ENCODE data around the gene PAX8.

The PAX8 gene

DNA sequence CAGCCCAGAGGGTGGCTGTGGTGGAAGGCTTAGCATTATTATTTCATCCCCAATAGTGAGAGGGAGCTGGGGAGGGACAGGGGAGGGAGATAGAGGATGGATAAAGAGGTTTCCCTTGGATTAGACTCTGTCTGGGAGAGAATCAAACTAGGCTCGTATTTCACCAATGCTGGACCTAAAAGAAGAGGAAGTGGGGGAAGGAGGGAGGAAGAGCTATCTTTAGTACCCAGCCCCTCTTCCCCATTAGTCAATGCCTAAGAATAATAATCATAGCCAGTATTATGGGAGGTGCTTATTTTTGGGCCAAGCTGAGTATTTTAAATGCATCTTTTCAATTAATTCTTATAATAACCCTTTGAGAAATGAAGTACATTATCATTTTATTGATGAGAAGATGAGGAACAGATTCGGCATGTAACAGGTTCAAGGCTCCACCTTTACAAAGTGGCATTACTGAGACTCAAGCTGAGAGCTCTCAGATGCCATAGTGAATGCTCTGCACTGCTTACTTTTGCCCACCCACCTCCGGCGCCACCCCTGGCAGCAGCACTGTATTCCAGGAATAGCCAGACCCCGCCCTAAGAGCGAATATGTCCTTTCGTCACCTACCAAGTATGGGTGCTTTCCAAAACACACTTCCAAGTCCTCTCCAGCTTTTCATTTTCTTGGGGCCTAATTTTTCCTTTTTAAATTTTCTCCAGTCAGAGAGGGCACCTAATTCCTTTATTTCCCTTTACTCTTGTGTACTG lies 21.0 kb downstream of the PAX8 start:
- TF ChIP-seq ZNF274 (IDR thresholded peaks at IDR 0.05; ENCODE audit: low read depth, low read length) (no peak), SUZ12 (IDR thresholded peaks at IDR 0.05; ENCODE audit: extremely low read depth, insufficient read depth, insufficient read length) (no peak), YY1 (IDR thresholded peaks at IDR 0.05; ENCODE audit: insufficient read depth, insufficient read length) (no peak)
- Histone ChIP-seq H3K4me1 (ENCODE audit: insufficient read depth, insufficient read length) (no peaks in the 10 kb centered on the region), H3K27me3 (ENCODE audit: insufficient read depth, insufficient read length) (no peaks in the 10 kb centered on the region), H3K9me3 (ENCODE audit: insufficient read depth, low read length) (no peaks in the 10 kb centered on the region), H3K36me3 (ENCODE audit: insufficient read depth, insufficient read length, low read length) (peaks cover 68% of the 10 kb centered on the region), H3K9ac (ENCODE audit: insufficient read length, low read depth) (no peak overlapping the region), H3K4me3 (ENCODE audit: insufficient read length, low read depth) (no peak overlapping the region)
- DNase-seq (ENCODE audit: low read depth, low spot score) = no peak

DNA sequence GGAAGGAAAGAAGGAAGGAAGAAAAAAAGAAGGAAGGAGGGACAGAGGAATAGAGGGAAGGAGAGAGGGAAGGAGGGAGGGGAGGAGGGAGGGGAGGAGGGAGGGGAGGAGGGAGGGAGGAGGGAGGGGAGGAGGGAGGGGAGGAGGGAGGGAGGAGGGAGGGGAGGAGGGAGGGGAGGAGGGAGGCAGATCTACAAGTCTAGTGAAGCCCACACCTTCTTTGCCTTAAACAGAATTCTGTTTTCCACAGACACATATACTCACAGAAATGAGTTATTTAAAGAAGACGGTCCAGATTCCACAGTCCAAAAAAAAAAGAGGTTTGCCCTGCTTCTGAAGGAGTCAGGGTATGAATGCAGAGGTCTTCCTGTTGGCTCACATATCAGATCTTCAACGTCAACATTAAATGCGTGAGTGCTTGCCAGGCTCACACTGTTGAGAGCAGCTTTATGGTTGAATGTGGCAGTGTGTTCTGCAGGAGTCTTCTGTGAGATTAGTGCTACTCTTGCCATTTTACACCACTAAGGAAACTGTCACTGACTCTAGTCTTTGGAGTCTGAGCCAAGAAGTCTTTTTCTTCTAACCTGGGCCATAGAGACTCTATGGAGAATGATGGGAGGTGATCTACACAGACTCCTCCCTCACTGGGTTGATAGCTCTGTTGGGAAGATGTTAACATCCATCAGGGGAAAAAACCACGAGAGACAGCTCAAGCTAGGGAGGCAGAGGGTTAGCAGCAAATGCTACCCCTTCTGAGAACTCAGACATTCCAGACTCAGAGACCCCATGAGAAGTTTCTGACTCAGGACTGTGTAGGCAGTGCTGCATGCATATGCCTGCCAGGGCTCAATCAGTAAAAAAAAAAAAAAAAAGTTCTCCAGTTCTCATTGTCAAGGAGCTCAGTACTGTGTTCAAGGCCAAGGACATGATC lies 23.3 kb downstream of the PAX8 start:
- no peaks in the 10 kb centered on the region for H3K4me1 ChIP-seq (ENCODE audit: insufficient read depth, insufficient read length)
- no peaks in the 10 kb centered on the region for H3K27me3 ChIP-seq (ENCODE audit: insufficient read depth, insufficient read length)
- H3K36me3 ChIP-seq (ENCODE audit: insufficient read depth, insufficient read length, low read length) = peaks cover 59% of the 10 kb centered on the region
- TF ChIP-seq ZNF274 (IDR thresholded peaks at IDR 0.05; ENCODE audit: low read depth, low read length) = no peak
- no peak for TF ChIP-seq SUZ12 (IDR thresholded peaks at IDR 0.05; ENCODE audit: extremely low read depth, insufficient read depth, insufficient read length)
- no peak for TF ChIP-seq YY1 (IDR thresholded peaks at IDR 0.05; ENCODE audit: insufficient read depth, insufficient read length)
- no peak for DNase-seq (ENCODE audit: low read depth, low spot score)
- H3K9ac ChIP-seq (ENCODE audit: insufficient read length, low read depth) = no peak overlapping the region
- H3K9me3 ChIP-seq (ENCODE audit: insufficient read depth, low read length) = no peaks in the 10 kb centered on the region
- H3K4me3 ChIP-seq (ENCODE audit: insufficient read length, low read depth) = no peak overlapping the region

DNA sequence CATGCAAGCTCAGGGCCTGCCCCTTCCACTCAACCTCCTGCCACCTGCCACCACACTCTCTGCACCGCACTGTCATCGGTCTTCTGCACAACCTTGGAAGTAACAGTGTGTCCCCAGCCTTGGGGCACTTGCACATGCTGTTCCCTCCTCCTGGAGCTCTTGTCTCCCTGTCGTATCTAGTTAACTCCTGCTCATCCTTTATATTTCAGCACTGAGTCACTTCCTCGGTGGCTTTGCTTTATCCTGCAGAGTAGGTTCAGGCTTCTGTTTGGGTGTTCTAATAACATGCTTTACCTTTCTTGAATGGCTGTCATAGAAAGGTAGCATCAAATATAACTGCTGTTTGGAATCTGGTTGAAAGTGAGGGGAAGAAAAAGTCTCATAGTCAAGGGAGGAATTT lies 25.3 kb downstream of the PAX8 start:
- H3K4me3 ChIP-seq (ENCODE audit: insufficient read length, low read depth) = no peak overlapping the region
- no peaks in the 10 kb centered on the region for H3K9me3 ChIP-seq (ENCODE audit: insufficient read depth, low read length)
- H3K4me1 ChIP-seq (ENCODE audit: insufficient read depth, insufficient read length) = no peaks in the 10 kb centered on the region
- no peak for TF ChIP-seq ZNF274 (IDR thresholded peaks at IDR 0.05; ENCODE audit: low read depth, low read length)
- TF ChIP-seq SUZ12 (IDR thresholded peaks at IDR 0.05; ENCODE audit: extremely low read depth, insufficient read depth, insufficient read length) = no peak
- no peak for TF ChIP-seq YY1 (IDR thresholded peaks at IDR 0.05; ENCODE audit: insufficient read depth, insufficient read length)
- no peak for DNase-seq (ENCODE audit: low read depth, low spot score)
- H3K36me3 ChIP-seq (ENCODE audit: insufficient read depth, insufficient read length, low read length) = peaks cover 50% of the 10 kb centered on the region
- no peak overlapping the region for H3K9ac ChIP-seq (ENCODE audit: insufficient read length, low read depth)
- H3K27me3 ChIP-seq (ENCODE audit: insufficient read depth, insufficient read length) = no peaks in the 10 kb centered on the region

DNA sequence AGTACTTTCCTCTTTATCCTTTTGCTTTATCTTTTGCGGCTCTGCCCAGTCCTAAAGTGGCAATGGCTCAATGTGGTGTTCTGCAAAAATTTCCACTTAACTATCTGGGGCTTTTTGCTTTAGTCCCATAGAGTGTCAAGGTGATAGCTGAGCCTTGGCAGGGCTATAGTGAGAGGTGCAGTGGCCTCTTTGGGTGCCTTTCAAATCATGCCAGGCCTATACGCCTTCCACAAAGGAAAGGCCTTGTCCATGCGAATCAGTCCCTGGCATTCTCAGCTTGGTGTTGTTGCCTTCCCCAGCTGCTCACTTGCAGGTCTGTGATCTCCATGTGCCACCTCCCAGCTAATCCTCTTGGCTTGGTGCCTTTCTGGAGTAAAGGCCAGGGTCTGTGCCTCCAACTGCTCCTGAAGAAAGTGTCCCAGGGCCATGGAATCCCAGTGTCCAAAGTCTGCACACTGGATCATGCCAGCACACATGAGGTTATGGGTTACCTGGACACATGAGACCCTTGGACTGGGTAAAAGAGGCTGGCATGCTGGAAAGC lies 26.6 kb downstream of the PAX8 start:
- no peak for TF ChIP-seq ZNF274 (IDR thresholded peaks at IDR 0.05; ENCODE audit: low read depth, low read length)
- TF ChIP-seq SUZ12 (IDR thresholded peaks at IDR 0.05; ENCODE audit: extremely low read depth, insufficient read depth, insufficient read length) = no peak
- no peak for TF ChIP-seq YY1 (IDR thresholded peaks at IDR 0.05; ENCODE audit: insufficient read depth, insufficient read length)
- H3K4me1 ChIP-seq (ENCODE audit: insufficient read depth, insufficient read length) = no peaks in the 10 kb centered on the region
- H3K4me3 ChIP-seq (ENCODE audit: insufficient read length, low read depth) = no peak overlapping the region
- no peak for DNase-seq (ENCODE audit: low read depth, low spot score)
- H3K9ac ChIP-seq (ENCODE audit: insufficient read length, low read depth) = no peak overlapping the region
- no peaks in the 10 kb centered on the region for H3K27me3 ChIP-seq (ENCODE audit: insufficient read depth, insufficient read length)
- H3K36me3 ChIP-seq (ENCODE audit: insufficient read depth, insufficient read length, low read length) = peaks cover 37% of the 10 kb centered on the region
- no peaks in the 10 kb centered on the region for H3K9me3 ChIP-seq (ENCODE audit: insufficient read depth, low read length)

DNA sequence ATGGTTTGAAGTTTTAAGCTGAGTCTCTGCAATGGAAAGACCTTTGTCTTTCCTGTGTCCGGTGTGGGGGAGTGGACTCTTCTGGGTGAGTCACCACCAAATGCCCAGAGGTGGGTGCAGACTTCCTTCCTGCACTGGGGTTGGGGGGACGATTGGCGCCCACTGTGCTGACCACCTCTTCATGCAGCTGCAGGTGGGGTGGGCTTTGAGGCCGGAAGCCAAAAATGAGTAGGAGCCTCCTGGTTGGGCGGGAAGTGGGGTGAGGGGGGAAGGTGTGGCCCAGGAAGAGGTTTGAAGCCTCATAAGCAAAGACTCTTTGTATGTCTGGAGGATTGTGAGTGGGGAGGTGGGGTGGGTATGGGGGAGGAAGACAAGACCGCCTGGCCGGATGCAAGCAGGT lies 27.6 kb downstream of the PAX8 start:
- H3K27me3 ChIP-seq (ENCODE audit: insufficient read depth, insufficient read length) = no peaks in the 10 kb centered on the region
- DNase-seq (ENCODE audit: low read depth, low spot score) = no peak
- H3K9ac ChIP-seq (ENCODE audit: insufficient read length, low read depth) = no peak overlapping the region
- TF ChIP-seq YY1 (IDR thresholded peaks at IDR 0.05; ENCODE audit: insufficient read depth, insufficient read length) (no peak), SUZ12 (IDR thresholded peaks at IDR 0.05; ENCODE audit: extremely low read depth, insufficient read depth, insufficient read length) (no peak), ZNF274 (IDR thresholded peaks at IDR 0.05; ENCODE audit: low read depth, low read length) (no peak)
- peaks cover 38% of the 10 kb centered on the region for H3K36me3 ChIP-seq (ENCODE audit: insufficient read depth, insufficient read length, low read length)
- no peaks in the 10 kb centered on the region for H3K9me3 ChIP-seq (ENCODE audit: insufficient read depth, low read length)
- H3K4me3 ChIP-seq (ENCODE audit: insufficient read length, low read depth) = no peak overlapping the region
- peaks cover under 1% of the 10 kb centered on the region for H3K4me1 ChIP-seq (ENCODE audit: insufficient read depth, insufficient read length)

DNA sequence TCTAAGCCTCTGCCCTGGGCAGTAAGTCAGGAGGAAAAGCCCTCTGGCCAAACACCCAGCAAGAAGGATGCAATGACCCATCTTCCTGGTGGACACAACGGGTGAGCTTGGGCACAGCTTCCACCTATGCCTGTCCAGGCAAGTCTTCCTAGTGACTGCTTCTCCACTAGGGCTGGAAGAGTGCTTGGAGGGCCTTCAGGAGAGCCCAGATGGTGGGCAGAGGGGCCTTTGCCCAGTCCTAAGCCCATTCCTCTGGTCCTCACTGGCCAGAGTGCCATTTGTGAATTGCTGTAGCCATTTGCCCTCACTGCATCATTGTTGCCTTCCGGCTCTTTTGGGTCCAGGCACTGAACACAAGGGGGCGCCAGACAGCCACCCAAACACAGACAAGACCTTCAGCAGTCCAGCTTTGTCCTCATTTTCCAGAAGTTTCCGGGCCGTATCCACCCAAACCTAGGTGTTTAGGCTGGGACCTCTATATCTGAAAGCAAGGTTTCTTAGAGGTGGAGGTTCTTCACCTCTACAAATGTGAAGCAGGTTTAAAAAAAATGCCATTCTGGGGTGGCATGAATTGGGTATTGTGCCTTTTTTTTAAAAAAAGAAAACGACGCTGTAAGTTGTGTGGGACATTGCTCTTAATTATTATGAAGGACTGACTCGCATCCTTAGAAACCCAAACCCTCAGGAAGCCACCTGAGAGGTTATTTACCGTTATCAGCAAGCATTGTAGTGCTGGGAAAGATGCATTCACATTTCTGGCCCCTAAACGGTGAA lies 29.5 kb downstream of the PAX8 start:
- Histone ChIP-seq H3K27me3 (ENCODE audit: insufficient read depth, insufficient read length) (no peaks in the 10 kb centered on the region), H3K9me3 (ENCODE audit: insufficient read depth, low read length) (no peaks in the 10 kb centered on the region), H3K4me3 (ENCODE audit: insufficient read length, low read depth) (no peak overlapping the region), H3K4me1 (ENCODE audit: insufficient read depth, insufficient read length) (peaks cover 6% of the 10 kb centered on the region), H3K36me3 (ENCODE audit: insufficient read depth, insufficient read length, low read length) (peaks cover 29% of the 10 kb centered on the region), H3K9ac (ENCODE audit: insufficient read length, low read depth) (peak overlapping the region; percentile 6)
- TF ChIP-seq SUZ12 (IDR thresholded peaks at IDR 0.05; ENCODE audit: extremely low read depth, insufficient read depth, insufficient read length) (no peak), YY1 (IDR thresholded peaks at IDR 0.05; ENCODE audit: insufficient read depth, insufficient read length) (no peak), ZNF274 (IDR thresholded peaks at IDR 0.05; ENCODE audit: low read depth, low read length) (no peak)
- peak; percentile 72 for DNase-seq (ENCODE audit: low read depth, low spot score)
